CD14-positive monocyte (primary cell): Measurements from ENCODE around the gene NINJ1. TPM values are rescaled to one million over a fixed set of nuclear protein-coding genes. Genes with fewer than 3 reads are reported as not detected.
A peak's percentile ranks its signal among the peaks of the same experiment; 100 is the strongest.

Experiments
- DNase-seq, 3 donors: peaks; one replicate each; pipeline ENCODE4 v3.0.0-alpha.2; 2011 to 2022
- H2AFZ ChIP-seq: 2 replicates; pipeline ENCODE4 v1.6.0; 2012; ENCODE audit warnings: mild to moderate bottlenecking, low read depth, low read length, inconsistent platforms; ENCODE audit not compliant: insufficient read depth, poor library complexity, severe bottlenecking
- H3K27ac ChIP-seq, 2 donors: 1 replicate in 1 of 2; 2 replicates in 1 of 2; pipeline ENCODE4 v1.5.1; 2012 to 2013; ENCODE audit warnings: low read length in 2 of 2, control low read depth in 1 of 2, inconsistent platforms in 1 of 2, low read depth in 1 of 2, mild to moderate bottlenecking in 1 of 2
- H3K27me3 ChIP-seq, 2 donors: one replicate each; pipeline versions ENCODE4 v1.6.0 to v1.6.1; 2011 to 2013; ENCODE audit warnings: low read length in 2 of 2; ENCODE audit not compliant: control insufficient read depth in 2 of 2, insufficient read depth in 2 of 2
- H3K36me3 ChIP-seq, 2 donors: replicated peaks in 1 of 2; 1 replicate in 1 of 2; 2 replicates in 1 of 2; pipeline versions ENCODE4 v1.5.1 to v1.6.1; 2012 to 2013; ENCODE audit warnings: low read length in 2 of 2, control low read depth in 1 of 2, inconsistent platforms in 1 of 2, mild to moderate bottlenecking in 1 of 2; ENCODE audit not compliant: insufficient read depth in 2 of 2, control insufficient read depth in 1 of 2
- H3K4me1 ChIP-seq, 2 donors: 1 replicate in 1 of 2; 2 replicates in 1 of 2; pipeline versions ENCODE4 v1.5.1 to v1.6.1; 2012 to 2013; ENCODE audit warnings: low read length in 2 of 2, control low read depth in 1 of 2, inconsistent platforms in 1 of 2, mild to moderate bottlenecking in 1 of 2, moderate library complexity in 1 of 2; ENCODE audit not compliant: insufficient read depth in 2 of 2, control insufficient read depth in 1 of 2
- H3K4me2 ChIP-seq: replicated peaks from 2 replicates; pipeline ENCODE3; 2012; ENCODE audit warnings: low read length, moderate library complexity, mild to moderate bottlenecking; ENCODE audit not compliant: poor library complexity, severe bottlenecking; ENCODE audit errors: extremely low read depth
- H3K4me3 ChIP-seq, 3 experiments: fragments of 200-600 bp in 1 of 3; sonication (generic) in 1 of 3; replicated peaks in 1 of 3; 1 replicate in 2 of 3; 2 replicates in 1 of 3; pipeline ENCODE4 v1.5.1; 2011 to 2013; ENCODE audit warnings: low read length in 3 of 3, mild to moderate bottlenecking in 3 of 3, control low read depth in 2 of 3, low read depth in 2 of 3, inconsistent platforms in 1 of 3, moderate library complexity in 1 of 3
- H3K79me2 ChIP-seq: 2 replicates; pipeline ENCODE4 v1.6.0; 2012; ENCODE audit warnings: mild to moderate bottlenecking, control low read depth, inconsistent platforms, low read length, moderate library complexity; ENCODE audit not compliant: insufficient read depth
- H3K9ac ChIP-seq: 2 replicates; pipeline ENCODE4 v1.6.0; 2017; ENCODE audit warnings: low read length, mild to moderate bottlenecking; ENCODE audit not compliant: insufficient read depth, poor library complexity, severe bottlenecking
- H3K9me3 ChIP-seq, 2 donors: replicated peaks in 1 of 2; 1 replicate in 1 of 2; 2 replicates in 1 of 2; pipeline versions ENCODE4 v1.5.1 to v1.6.1; 2012 to 2013; ENCODE audit warnings: low read length in 2 of 2, control low read depth in 1 of 2; ENCODE audit not compliant: control insufficient read depth in 1 of 2, insufficient read depth in 1 of 2
- H4K20me1 ChIP-seq: 2 replicates; pipeline ENCODE4 v1.6.0; 2012; ENCODE audit warnings: mild to moderate bottlenecking, low read length, control low read depth, moderate library complexity; ENCODE audit not compliant: insufficient read depth
- H3K27ac Mint-ChIP-seq, 7 donors: one replicate each; pipeline ENCODE4 v1.8.0; 2020; ENCODE audit warnings: mild to moderate bottlenecking in 7 of 7, mixed read lengths in 7 of 7, moderate library complexity in 6 of 7, inconsistent platforms in 2 of 7
- H3K27me3 Mint-ChIP-seq, 3 donors: one replicate each; pipeline ENCODE4 v1.8.0; 2021 to 2022; ENCODE audit warnings: low read depth in 3 of 3, mild to moderate bottlenecking in 3 of 3, mixed read lengths in 3 of 3, moderate library complexity in 3 of 3, inconsistent platforms in 1 of 3
- H3K36me3 Mint-ChIP-seq, 2 donors: one replicate each; pipeline ENCODE4 v1.8.0; 2020; ENCODE audit warnings: mixed read lengths in 2 of 2, inconsistent platforms in 1 of 2, mild to moderate bottlenecking in 1 of 2
- H3K4me1 Mint-ChIP-seq: one replicate; pipeline ENCODE4 v1.8.0; 2020; ENCODE audit warnings: mild to moderate bottlenecking, mixed read lengths
- H3K4me3 Mint-ChIP-seq, 2 donors: one replicate each; pipeline ENCODE4 v1.8.0; 2020; ENCODE audit warnings: mild to moderate bottlenecking in 2 of 2, mixed read lengths in 2 of 2, moderate library complexity in 1 of 2
- H3K9me3 Mint-ChIP-seq, 7 donors: one replicate each; pipeline ENCODE4 v1.8.0; 2020 to 2022; ENCODE audit warnings: mixed read lengths in 7 of 7, mild to moderate bottlenecking in 6 of 7, moderate library complexity in 6 of 7, inconsistent platforms in 2 of 7
- WGBS: methylation state at CpG from one replicate; pipeline ENCODE4 v1.1.5; 2013; ENCODE audit warnings: missing lambda C conversion rate; ENCODE audit not compliant: insufficient coverage; 5-methylcytosine and 5-hydroxymethylcytosine counted together
- intact Hi-C, 2 donors: fragments of 100-400 bp; cut with micrococcal nuclease; formaldehyde crosslinking; loops; one replicate each; pipeline versions ENCODE4 v1.15.0 to v1.15.1; 2023
- polyA plus RNA-seq, 3 donors: library from polyadenylated mRNA; depleted of rRNA in 1 of 3; unstranded in 2 of 3; stranded (reverse) in 1 of 3; fragments of 300-500 nt in 2 of 3; fragments of >200 nt in 1 of 3; fragmentation: Illumina TruSeq in 2 of 3; gene quantifications; 1 replicate in 2 of 3; 2 replicates in 1 of 3; pipeline ENCODE4 v1.2.3, GENCODE V29; 2012 to 2021
- TF ChIP-seq, protein P1 (sequence below): fragments of 200-600 bp; IDR thresholded peaks from one replicate; pipeline ENCODE4 v1.8.0; 2022; ENCODE audit warnings: antibody characterized with exemption, mild to moderate bottlenecking

NINJ1 gene
- polyA plus RNA-seq, 3 donors, result 290 to 610 (median 469) TPM

DNA sequence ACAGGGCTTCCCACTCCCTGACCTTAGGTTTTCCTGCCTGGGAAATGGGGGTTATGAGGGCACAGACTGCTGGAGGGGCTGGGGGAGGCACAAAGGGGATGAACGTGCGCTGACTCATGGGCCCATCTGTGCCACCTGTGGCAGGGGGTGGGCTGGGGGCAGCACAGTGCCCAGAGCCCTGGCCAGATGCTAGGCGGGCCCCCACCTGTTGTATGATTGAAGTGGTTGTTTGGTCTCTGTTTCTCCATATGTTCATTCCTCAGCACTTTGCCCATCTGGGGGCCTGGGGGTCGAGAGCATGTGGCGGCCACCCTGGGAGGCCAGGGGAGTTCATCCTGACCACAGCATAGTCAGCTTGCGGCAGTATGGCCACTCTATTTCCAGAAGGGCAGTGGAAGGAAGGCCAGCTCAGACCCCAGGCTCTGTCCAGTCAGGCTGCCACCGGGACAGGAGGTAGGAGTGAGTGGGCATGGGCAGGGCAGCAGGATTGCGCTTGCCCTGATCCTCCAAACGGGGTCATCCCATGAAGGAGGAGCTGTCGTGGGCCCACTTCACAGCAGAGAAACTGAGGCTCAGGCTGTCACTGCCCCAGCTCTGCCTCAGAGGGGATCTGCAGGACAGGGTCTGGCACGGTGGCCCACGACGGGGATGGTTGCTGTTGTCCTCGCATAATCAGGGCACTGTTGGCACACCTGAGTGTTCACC lies 841 bp upstream of the NINJ1 start:
- peaks cover 0 to 6% of the 10 kb centered on the region in 2 donors for H3K9me3 ChIP-seq
- H3K4me2 ChIP-seq, result peak overlapping the region; percentile 92
- H3K27me3 ChIP-seq, result no peaks in the 10 kb centered on the region
- H3K4me3 ChIP-seq, result peak overlapping the region in 2 of 3 experiments; percentile 83 to 89
- DNase-seq, result peak in 1 of 3 donors; percentile 42
- intact Hi-C loops, result loop anchor here (2.0 to 10.0 kb wide), 3 partner anchors 14 to 430 kb away; partner anchors contain the start of gene CARD19 (in 2 of the 2)
- Mint-ChIP-seq H3K4me3 (peak overlapping the region; percentile 79 to 81), H3K9me3 (peaks cover 4 to 11% (median 7%) of the 10 kb centered on the region in 7 donors), H3K4me1 (peaks cover 64% of the 10 kb centered on the region), H3K27me3 (peaks cover 6 to 20% (median 12%) of the 10 kb centered on the region in 3 donors), H3K27ac (peak overlapping the region; percentile 94 to 98 (median 96)), H3K36me3 (peaks cover 34 to 37% of the 10 kb centered on the region in 2 donors)
- peak overlapping the region; percentile 86 to 95 for H3K27ac ChIP-seq
- TF ChIP-seq, protein P1, sequence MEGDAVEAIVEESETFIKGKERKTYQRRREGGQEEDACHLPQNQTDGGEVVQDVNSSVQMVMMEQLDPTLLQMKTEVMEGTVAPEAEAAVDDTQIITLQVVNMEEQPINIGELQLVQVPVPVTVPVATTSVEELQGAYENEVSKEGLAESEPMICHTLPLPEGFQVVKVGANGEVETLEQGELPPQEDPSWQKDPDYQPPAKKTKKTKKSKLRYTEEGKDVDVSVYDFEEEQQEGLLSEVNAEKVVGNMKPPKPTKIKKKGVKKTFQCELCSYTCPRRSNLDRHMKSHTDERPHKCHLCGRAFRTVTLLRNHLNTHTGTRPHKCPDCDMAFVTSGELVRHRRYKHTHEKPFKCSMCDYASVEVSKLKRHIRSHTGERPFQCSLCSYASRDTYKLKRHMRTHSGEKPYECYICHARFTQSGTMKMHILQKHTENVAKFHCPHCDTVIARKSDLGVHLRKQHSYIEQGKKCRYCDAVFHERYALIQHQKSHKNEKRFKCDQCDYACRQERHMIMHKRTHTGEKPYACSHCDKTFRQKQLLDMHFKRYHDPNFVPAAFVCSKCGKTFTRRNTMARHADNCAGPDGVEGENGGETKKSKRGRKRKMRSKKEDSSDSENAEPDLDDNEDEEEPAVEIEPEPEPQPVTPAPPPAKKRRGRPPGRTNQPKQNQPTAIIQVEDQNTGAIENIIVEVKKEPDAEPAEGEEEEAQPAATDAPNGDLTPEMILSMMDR, result no peak
- 83% methylated on average over 13 of the region's 14 CpGs for WGBS
- H4K20me1 ChIP-seq, result peaks cover 40% of the 10 kb centered on the region
- peaks cover 9 to 11% of the 10 kb centered on the region in 2 donors for H3K36me3 ChIP-seq
- peak overlapping the region; percentile 100 for H3K9ac ChIP-seq
- H3K4me1 ChIP-seq, result peaks cover 57% of the 10 kb centered on the region in 2 donors
- no peak overlapping the region for H2AFZ ChIP-seq
- H3K79me2 ChIP-seq, result peaks cover 41% of the 10 kb centered on the region

DNA sequence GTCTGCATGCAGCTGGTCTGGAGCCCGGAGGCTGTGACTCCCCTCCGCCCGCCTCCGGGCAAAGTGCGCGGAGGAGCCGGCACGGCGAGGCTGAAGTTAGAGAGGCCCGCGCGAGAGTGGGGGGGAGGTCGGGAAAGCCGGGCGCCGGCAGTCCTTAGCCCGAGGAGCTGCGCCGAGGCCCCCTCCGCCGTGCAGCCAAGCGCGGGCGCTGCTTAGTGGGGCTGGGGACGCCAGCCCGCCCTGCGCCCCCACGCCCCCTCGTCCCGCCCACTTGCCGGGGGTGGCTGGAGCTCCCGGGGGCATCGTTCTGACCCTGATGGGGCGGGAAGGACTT lies 403 bp downstream of the NINJ1 start:
- H3K9me3 ChIP-seq, result peaks cover 0 to 4% of the 10 kb centered on the region in 2 donors
- TF ChIP-seq, protein P1, result no peak
- Mint-ChIP-seq H3K27ac (peak overlapping the region; percentile 89 to 97 (median 96)), H3K4me1 (peaks cover 76% of the 10 kb centered on the region), H3K4me3 (peak overlapping the region; percentile 92 to 94), H3K27me3 (peaks cover 6 to 20% (median 12%) of the 10 kb centered on the region in 3 donors), H3K36me3 (peaks cover 36 to 40% of the 10 kb centered on the region in 2 donors), H3K9me3 (peaks cover 3 to 7% (median 4%) of the 10 kb centered on the region in 7 donors)
- H3K4me1 ChIP-seq, result peaks cover 69% of the 10 kb centered on the region in 2 donors
- intact Hi-C loops, result loop anchor here in 1 of 2 donors (2.0 to 10.0 kb wide), 3 partner anchors 13 to 431 kb away; partner anchors contain the start of gene CARD19
- no peak for DNase-seq
- WGBS, result 0% methylated on average over 34 of the region's 34 CpGs
- H4K20me1 ChIP-seq, result peaks cover 53% of the 10 kb centered on the region
- H3K4me3 ChIP-seq, result peak overlapping the region; percentile 83 to 89 (median 88)
- peaks cover 15 to 17% of the 10 kb centered on the region in 2 donors for H3K36me3 ChIP-seq
- no peak overlapping the region for H2AFZ ChIP-seq
- H3K27ac ChIP-seq, result peak overlapping the region; percentile 86 to 95
- peaks cover 54% of the 10 kb centered on the region for H3K79me2 ChIP-seq
- H3K9ac ChIP-seq, result peak overlapping the region; percentile 100
- H3K27me3 ChIP-seq, result no peaks in the 10 kb centered on the region
- H3K4me2 ChIP-seq, result peak overlapping the region; percentile 92
